HepG2 (cell line): ENCODE results near the gene EVA1A. TPM values are rescaled to one million over a fixed set of nuclear protein-coding genes. Genes with fewer than 3 reads are reported as not detected.
A peak's percentile ranks its signal among the peaks of the same experiment; 100 is the strongest.

Experiments
- ATAC-seq: fragments of 200-7000 bp; cut with Tn5 transposase; 3 replicates; pipeline ENCODE4 v1.9.1; 2020; ENCODE audit warnings: mild to moderate bottlenecking, moderate library complexity
- BruUV-seq: library from RNA; stranded (reverse); fragments of 400-500 nt; replicated peaks from 2 replicates; lab custom pipeline; 2021; lab: Mats Ljungman, UMichigan
- CTCF ChIA-PET: fragments of 300-600 bp; formaldehyde crosslinking; extraction: SDS; loops from one replicate; lab custom pipeline; 2021; ENCODE audit warnings: low total read pairs, inconsistent platforms, low intra/inter-chr PET ratio; lab: Yijun Ruan, JAX
- POLR2A ChIA-PET: fragments of 350-600 bp; sonication (Branson Sonifier 250); formaldehyde crosslinking; loops from one replicate; lab custom pipeline; 2020; ENCODE audit warnings: antibody characterized with exemption, inconsistent platforms; lab: Yijun Ruan, JAX
- DNase-seq: peaks from one replicate; pipeline ENCODE4 v3.0.0-alpha.2; 2015; ENCODE audit warnings: low spot score
- FAIRE-seq: peaks from 3 replicates; lab custom pipeline; 2011; peaks lifted over from hg19 to GRCh38; lab: Jason Lieb, UNC
- H2AFZ ChIP-seq: one replicate; pipeline ENCODE4 v1.6.1; 2011; ENCODE audit warnings: low read length, inconsistent platforms
- H3K27ac ChIP-seq: fragments of 300-600 bp; 3 replicates; pipeline ENCODE4 v1.8.0; 2011; ENCODE audit warnings: mixed run types, mild to moderate bottlenecking, mixed read lengths, low read length, inconsistent platforms; ENCODE audit not compliant: insufficient read depth; ENCODE audit errors: extremely low read length
- H3K27me3 ChIP-seq, 2 experiments: fragments of 200-600 bp in 1 of 2; 2 replicates in 1 of 2; 3 replicates in 1 of 2; pipeline versions ENCODE4 v1.6.0 to v1.8.0; 2011; ENCODE audit warnings: low read length in 2 of 2, mild to moderate bottlenecking in 2 of 2, moderate library complexity in 2 of 2, inconsistent platforms in 1 of 2; ENCODE audit not compliant: insufficient read depth in 2 of 2, control insufficient read depth in 1 of 2
- H3K36me3 ChIP-seq, 2 experiments: fragments of 200-600 bp in 1 of 2; replicated peaks in 1 of 2; 2 replicates in 1 of 2; 3 replicates in 1 of 2; pipeline versions ENCODE4 v1.5.1 to v1.8.0; 2011; ENCODE audit warnings: low read length in 2 of 2, inconsistent platforms in 1 of 2; ENCODE audit not compliant: insufficient read depth in 2 of 2, control insufficient read depth in 1 of 2
- H3K4me1 ChIP-seq: 2 replicates; pipeline ENCODE4 v1.5.1; 2012; ENCODE audit warnings: low read length, inconsistent platforms; ENCODE audit not compliant: insufficient read depth
- H3K4me2 ChIP-seq: 2 replicates; pipeline ENCODE4 v1.6.0; 2011; ENCODE audit warnings: low read depth, low read length, inconsistent platforms
- H3K4me3 ChIP-seq, 3 experiments: fragments of 200-600 bp in 1 of 3; sonication (generic), shearing (Covaris generic) in 1 of 3; replicated peaks in 1 of 3; 2 replicates each; pipeline ENCODE4 v1.5.1; 2011 to 2016; ENCODE audit warnings: low read length in 3 of 3, inconsistent platforms in 2 of 3, low read depth in 2 of 3, mild to moderate bottlenecking in 2 of 3, control low read depth in 1 of 3, mixed read lengths in 1 of 3; ENCODE audit not compliant: insufficient read depth in 1 of 3
- H3K79me2 ChIP-seq: one replicate; pipeline ENCODE4 v1.6.1; 2011; ENCODE audit warnings: low read length, inconsistent platforms; ENCODE audit not compliant: insufficient read depth
- H3K9ac ChIP-seq: 2 replicates; pipeline ENCODE4 v1.6.0; 2011; ENCODE audit warnings: mild to moderate bottlenecking, low read depth, low read length, inconsistent platforms; ENCODE audit not compliant: insufficient read depth
- H3K9me3 ChIP-seq: 2 replicates; pipeline ENCODE4 v1.5.1; 2012; ENCODE audit warnings: mild to moderate bottlenecking, low read length
- H4K20me1 ChIP-seq: 2 replicates; pipeline ENCODE4 v1.6.0; 2011; ENCODE audit warnings: inconsistent platforms, mild to moderate bottlenecking, low read length, moderate library complexity; ENCODE audit not compliant: insufficient read depth
- CCAR2 ChIP-seq: fragments of 200-400 bp; formaldehyde crosslinking; optimal IDR thresholded peaks from 2 replicates; pipeline ENCODE3; 2018; ENCODE audit warnings: low read depth, mild to moderate bottlenecking, low read length, moderate library complexity
- CEBPG ChIP-seq: IDR thresholded peaks from 2 replicates; pipeline ENCODE4 v1.6.1; 2016
- GATAD2A ChIP-seq: IDR thresholded peaks from 2 replicates; pipeline ENCODE4 v1.6.1; 2016
- HIC2 ChIP-seq: sonication (generic); formaldehyde crosslinking; IDR thresholded peaks from 2 replicates; pipeline ENCODE4 v1.9.0; 2022; ENCODE audit warnings: low read depth, missing genetic modification reagents
- HMG20A ChIP-seq: IDR thresholded peaks from 2 replicates; pipeline ENCODE4 v1.6.1; 2016; ENCODE audit warnings: borderline replicate concordance
- MLX ChIP-seq: IDR thresholded peaks from 2 replicates; pipeline ENCODE4 v1.6.1; 2016
- POGK ChIP-seq: sonication (generic); formaldehyde crosslinking; conservative IDR thresholded peaks from 2 replicates; pipeline ENCODE4 v1.8.0; 2022; ENCODE audit warnings: mild to moderate bottlenecking, moderate library complexity, missing genetic modification reagents
- POLR2G ChIP-seq: fragments of 200-400 bp; formaldehyde crosslinking; IDR thresholded peaks from 2 replicates; pipeline ENCODE4 v1.6.1; 2018; ENCODE audit warnings: mild to moderate bottlenecking, low read depth, low read length, moderate library complexity
- SAP130 ChIP-seq: IDR thresholded peaks from 2 replicates; pipeline ENCODE4 v1.6.1; 2016; ENCODE audit warnings: low read depth
- TARDBP ChIP-seq: sonication (generic); formaldehyde crosslinking; IDR thresholded peaks from 2 replicates; pipeline ENCODE4 v1.8.0; 2022; ENCODE audit warnings: mild to moderate bottlenecking, missing genetic modification reagents
- ZBTB46 ChIP-seq: sonication (generic); formaldehyde crosslinking; IDR thresholded peaks from 2 replicates; pipeline ENCODE4 v1.4.0; 2020; ENCODE audit warnings: mild to moderate bottlenecking, missing genetic modification reagents, borderline replicate concordance
- ZBTB7A ChIP-seq: sonication (generic); formaldehyde crosslinking; IDR thresholded peaks from 2 replicates; pipeline ENCODE4 v1.8.0; 2022; ENCODE audit warnings: mild to moderate bottlenecking, missing genetic modification reagents
- ZFP41 ChIP-seq: sonication (generic); formaldehyde crosslinking; IDR thresholded peaks from 2 replicates; pipeline ENCODE4 v1.4.0; 2020; ENCODE audit warnings: mild to moderate bottlenecking, missing genetic modification reagents, borderline replicate concordance
- ZNF138 ChIP-seq: sonication (generic); formaldehyde crosslinking; IDR thresholded peaks from 2 replicates; pipeline ENCODE4 v1.5.0; 2020; ENCODE audit warnings: mild to moderate bottlenecking, low read depth, missing genetic modification reagents
- ZNF784 ChIP-seq: sonication (generic); formaldehyde crosslinking; IDR thresholded peaks from 2 replicates; pipeline ENCODE4 v1.5.1; 2020; ENCODE audit warnings: missing genetic modification reagents, mild to moderate bottlenecking, borderline replicate concordance
- WGBS: methylation state at CpG from one replicate; pipeline ENCODE4 v1.1.6; 2017; ENCODE audit warnings: low lambda C conversion rate; 5-methylcytosine and 5-hydroxymethylcytosine counted together
- in situ Hi-C: cut with HindIII; loops from 2 replicates; pipeline ENCODE4 v1.10.0; 2017; ENCODE audit warnings: low pct_unique_long_range_greater_than_20kb; ENCODE audit not compliant: extremely low pct_ligation_motif_present
- intact Hi-C: fragments of 100-400 bp; cut with micrococcal nuclease; formaldehyde crosslinking; loops from one replicate; pipeline ENCODE4 v1.10.0; 2022; ENCODE audit not compliant: unreplicated experiment
- polyA plus RNA-seq, 8 experiments: library from polyadenylated mRNA; depleted of rRNA in 3 of 8; stranded (reverse) in 7 of 8; unstranded in 1 of 8; fragments of >200 nt; fragmentation: Illumina TruSeq in 4 of 8; extraction: Trizol in 4 of 8; gene quantifications; 2 replicates each; pipeline versions ENCODE4 v1.2.1 to v1.2.3, GENCODE V29; 2011 to 2016; ENCODE audit warnings: low read depth in 4 of 8, missing spikeins in 1 of 8, mixed read lengths in 1 of 8; ENCODE audit not compliant: insufficient read depth in 1 of 8
- total RNA-seq, 5 experiments: library from RNA; depleted of rRNA; stranded (reverse); fragments of >200 nt; fragmentation: Illumina TruSeq; extraction: Trizol; gene quantifications; 2 replicates each; pipeline ENCODE4 v1.2.3, GENCODE V29; 2016; ENCODE audit warnings: low read depth in 1 of 5

The EVA1A gene
- total and polyA plus RNA-seq, 2 of the 13 experiments (the other 11 are each of a cell fraction or from before 2014, with no cell fraction given): 57.5 to 57.8 TPM

- H3K4me3 ChIP-seq: peak overlapping the region; percentile 71 to 91 (median 84)
- H3K4me1 ChIP-seq: peaks cover 83% of the 10 kb centered on the region
- no peak for DNase-seq
- ChIA-PET POLR2A (interaction anchor here (5.6 to 8.0 kb wide), 4 partner anchors 10 to 42 kb away, joined by 47 to 126 read pairs (median 101); no protein-coding TSS in a partner anchor), CTCF (interaction anchor here (3.1 kb wide), 1 partner anchor 50 kb away, joined by 18 read pairs; no protein-coding TSS in a partner anchor)
- no peak for ATAC-seq
- intact Hi-C loops (loop anchor here (1.0 to 2.0 kb wide), 2 partner anchors 14 to 95 kb away; no protein-coding TSS in a partner anchor), in situ Hi-C loops (loop anchor here (10.0 kb wide), 1 partner anchor 46 kb away; no protein-coding TSS in a partner anchor)
- H3K27me3 ChIP-seq: no peaks in the 10 kb centered on the region; a peak in 1 of 5 replicates
- no peak overlapping the region for H2AFZ ChIP-seq
- TSS peak; percentile 36 for BruUV-seq
- H3K79me2 ChIP-seq: peaks cover 83% of the 10 kb centered on the region
- H3K9me3 ChIP-seq: no peaks in the 10 kb centered on the region
- peaks cover 2 to 8% of the 10 kb centered on the region in 2 experiments for H3K36me3 ChIP-seq
- H3K4me2 ChIP-seq: peak overlapping the region; percentile 96
- 41% methylated on average over 9 of the region's 9 CpGs for WGBS
- FAIRE-seq: peak; percentile 48
- H4K20me1 ChIP-seq: peaks cover 23% of the 10 kb centered on the region
- H3K9ac ChIP-seq: peak overlapping the region; percentile 67
- peak overlapping the region; percentile 36 for H3K27ac ChIP-seq
- 0 out of 2 replicates have a peak, but pooled peaks have one; percentile 26 for TF ChIP-seq MLX
- TF ChIP-seq ZBTB46 (CRISPR knock-in tag): 0 out of 2 replicates have a peak, but pooled peaks have one; percentile 49
- peak; percentile 9; the same call in 1 of the 2 replicates for TF ChIP-seq HMG20A
- peak; percentile 41 for TF ChIP-seq CCAR2
- no peak for TF ChIP-seq ZBTB7A (CRISPR knock-in tag)
- TF ChIP-seq ZNF138 (CRISPR knock-in tag): no peak
- TF ChIP-seq ZFP41 (CRISPR knock-in tag): no peak
- TF ChIP-seq POGK (CRISPR knock-in tag): peak; percentile 71
- TF ChIP-seq ZNF784 (CRISPR knock-in tag): 0 out of 2 replicates have a peak, but pooled peaks have one; percentile 43
- TF ChIP-seq SAP130 (CRISPR knock-in tag): peak; percentile 55
- peak; percentile 50 for TF ChIP-seq GATAD2A
- TF ChIP-seq CEBPG: peak; percentile 84
- no peak; the same call in 1 of the 2 replicates for TF ChIP-seq HIC2 (CRISPR knock-in tag)
- TF ChIP-seq POLR2G: peak; percentile 27; the same call in 1 of the 2 replicates
- TF ChIP-seq TARDBP: peak; percentile 52; the same call in 1 of the 2 replicates
These were observed 1.7 kb downstream of the EVA1A start for GRCh38 chr2:75558786-75559679.
